Tongue (tissue), 1 donor: ENCODE results near the gene CNGA2. TPM values are rescaled to one million over a fixed set of nuclear protein-coding genes. Genes with fewer than 3 reads are reported as not detected.

Experiments used
- total RNA-seq: library from RNA; depleted of rRNA; stranded (reverse); fragments of >200 nt; gene quantifications from one replicate; pipeline ENCODE4 v1.2.3, GENCODE V29; 2014

CNGA2 gene
- total RNA-seq, 1 donor from 2014 or later, result not detected

Other genes with a start within 250 kb of the CNGA2 start
- gene PASD1, start 171.1 kb upstream of the CNGA2 start, total RNA-seq, result not detected
- 13.2 TPM for gene PRRG3, start 39.3 kb upstream of the CNGA2 start, total RNA-seq
- gene FATE1, start 18.7 kb upstream of the CNGA2 start, total RNA-seq, result 0.51 TPM
- gene MAGEA4, start 178.1 kb downstream of the CNGA2 start, total RNA-seq, result not detected
- gene GABRE, start 239.9 kb downstream of the CNGA2 start, total RNA-seq, result 45.3 TPM